Umbilical cord (tissue), 2 donors: ENCODE results near the gene TBC1D14. TPM values are rescaled to one million over a fixed set of nuclear protein-coding genes. Genes with fewer than 3 reads are reported as not detected.
"Not testable (repeated sequence)": the region's sequence is repeated elsewhere in the genome, so short reads cannot be mapped to it uniquely, and the experiment has no call there.

ENCODE experiments used
- DNase-seq: peaks from one replicate; pipeline ENCODE4 v3.0.0-alpha.2; 2015; ENCODE audit warnings: low spot score
- total RNA-seq: library from RNA; depleted of rRNA; stranded (reverse); fragments of >200 nt; gene quantifications from one replicate; pipeline ENCODE4 v1.2.3, GENCODE V29; 2014; ENCODE audit warnings: low replicate concordance; ENCODE audit not compliant: insufficient read depth

The TBC1D14 gene
- total RNA-seq, 1 donor from 2014 or later = 35.6 TPM

DNA sequence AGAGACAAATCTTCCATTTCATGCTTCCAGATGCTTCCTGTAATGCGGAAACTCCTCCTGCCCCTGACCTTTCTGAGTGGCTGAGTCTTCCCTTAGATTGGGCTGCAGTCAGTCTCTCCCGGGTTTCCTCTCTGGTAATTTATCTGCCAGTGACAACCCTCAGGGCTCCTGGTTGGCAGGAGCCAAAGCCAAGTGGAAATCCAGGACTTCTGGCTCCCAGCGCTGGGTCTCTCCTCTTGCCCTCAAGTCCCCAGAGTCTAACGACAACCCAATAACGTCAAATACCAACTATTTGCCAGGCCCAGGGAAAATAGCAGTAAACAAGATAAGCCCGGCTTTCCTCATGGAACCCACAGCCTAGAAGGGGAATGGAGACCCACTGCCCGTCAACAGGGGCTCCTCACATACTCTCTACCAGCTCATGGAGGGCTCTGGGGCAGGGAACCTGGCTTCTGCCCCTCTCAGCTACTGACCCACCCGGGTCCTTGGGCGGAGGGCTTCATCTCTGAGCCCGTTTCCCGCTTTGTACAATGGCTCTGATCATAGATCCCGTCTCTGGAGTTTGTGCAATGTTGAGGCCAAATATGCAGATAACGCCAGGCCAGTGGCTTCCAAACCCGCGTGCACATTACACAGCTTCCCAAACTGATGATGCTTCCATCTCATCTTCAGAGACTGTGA is 1.1 kb upstream of the TBC1D14 start:
- DNase-seq = no peak

DNA sequence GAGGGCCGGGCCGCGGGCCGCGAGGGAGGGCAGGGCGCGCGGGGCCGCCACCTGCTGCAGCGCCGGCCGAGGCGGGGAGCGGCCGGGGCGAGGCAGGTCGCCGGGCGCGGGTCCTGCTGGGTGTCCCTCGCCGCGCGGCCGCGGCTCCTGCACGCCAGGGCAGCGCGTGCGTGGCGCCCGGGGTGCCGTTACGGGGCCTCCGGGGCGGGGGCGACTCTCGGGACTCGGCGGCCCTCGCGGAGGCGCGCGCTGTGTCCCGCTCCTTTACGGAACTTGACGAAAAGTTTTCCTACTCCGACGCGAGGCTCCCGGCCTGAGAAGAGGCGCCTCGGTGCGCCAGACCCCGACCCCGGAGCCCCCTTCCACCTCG is 329 bp downstream of the TBC1D14 start:
- no peak for DNase-seq

DNA sequence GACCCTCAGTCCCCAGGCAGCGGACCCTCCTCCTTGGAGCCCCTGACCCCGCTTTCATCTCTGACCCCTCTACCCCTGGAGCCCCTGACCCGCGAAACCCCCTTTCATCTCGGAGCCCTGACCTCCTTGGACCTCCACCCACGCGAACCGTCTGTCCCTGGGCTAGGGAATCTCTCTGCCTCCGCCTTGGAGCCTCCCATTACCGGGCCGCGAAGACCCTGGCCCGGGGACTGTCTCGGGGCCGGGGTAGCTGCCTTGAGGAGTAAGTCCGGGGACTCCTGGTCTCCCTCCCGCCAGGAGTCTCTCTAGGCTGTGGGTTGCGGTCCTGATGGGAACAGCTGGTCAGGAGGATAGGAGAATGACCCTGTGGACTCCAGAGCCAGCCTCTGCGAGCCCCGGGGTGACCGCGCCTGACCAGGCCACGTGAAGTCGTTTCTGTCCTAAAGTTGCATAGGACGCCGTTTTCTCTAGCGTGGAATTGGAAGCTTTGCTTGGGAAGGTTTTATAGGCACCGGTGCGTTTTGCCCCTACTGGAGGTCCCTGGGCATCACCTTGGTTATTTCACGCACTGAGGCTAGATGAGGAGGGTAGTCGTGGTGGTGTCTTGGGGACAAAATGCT is 824 bp downstream of the TBC1D14 start:
- no peak for DNase-seq

DNA sequence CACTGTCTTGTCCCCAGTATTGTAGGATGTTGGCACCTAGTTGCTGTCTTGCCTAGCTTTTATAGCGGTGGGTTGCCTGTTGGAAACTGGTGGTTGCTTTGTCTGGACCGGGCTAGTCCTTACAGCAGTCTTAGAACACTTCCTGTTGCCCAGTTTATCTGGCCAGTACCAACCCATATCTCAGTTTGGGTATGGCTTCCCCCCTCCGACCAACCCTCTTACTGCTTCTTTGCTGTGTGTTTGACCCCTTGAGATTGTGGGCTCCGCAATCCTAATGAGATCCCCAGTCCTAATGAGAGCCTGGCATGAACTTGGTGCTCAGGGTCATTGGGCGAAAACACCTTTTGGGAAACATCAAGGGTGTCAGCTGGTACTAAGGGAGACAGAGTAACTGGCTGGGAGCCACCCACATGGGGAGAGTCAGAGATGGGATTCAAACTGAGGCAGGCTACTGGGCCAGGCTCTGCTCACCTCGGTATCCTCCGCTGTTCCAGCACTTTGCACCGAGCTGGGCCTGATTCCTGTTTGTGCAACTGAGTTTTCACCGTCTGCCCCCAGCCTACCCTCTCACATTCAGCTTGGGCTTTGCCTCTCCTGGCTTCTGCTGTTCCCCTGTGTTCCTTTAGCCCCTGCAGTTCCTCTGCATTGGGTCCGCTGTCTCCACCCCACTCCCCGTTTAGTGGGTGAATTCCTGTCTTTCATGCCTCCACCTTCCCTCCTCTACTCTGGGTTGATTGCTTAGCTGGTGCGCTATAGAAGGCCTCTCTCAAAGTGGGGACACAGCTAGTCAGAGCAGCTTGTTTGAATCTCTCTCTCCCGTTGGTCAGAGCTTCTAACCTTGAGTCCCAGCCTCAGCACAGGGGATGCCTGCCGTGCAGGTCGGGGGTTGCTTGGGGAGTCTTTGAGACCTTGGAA is 1.6 kb downstream of the TBC1D14 start:
- DNase-seq = no peak

DNA sequence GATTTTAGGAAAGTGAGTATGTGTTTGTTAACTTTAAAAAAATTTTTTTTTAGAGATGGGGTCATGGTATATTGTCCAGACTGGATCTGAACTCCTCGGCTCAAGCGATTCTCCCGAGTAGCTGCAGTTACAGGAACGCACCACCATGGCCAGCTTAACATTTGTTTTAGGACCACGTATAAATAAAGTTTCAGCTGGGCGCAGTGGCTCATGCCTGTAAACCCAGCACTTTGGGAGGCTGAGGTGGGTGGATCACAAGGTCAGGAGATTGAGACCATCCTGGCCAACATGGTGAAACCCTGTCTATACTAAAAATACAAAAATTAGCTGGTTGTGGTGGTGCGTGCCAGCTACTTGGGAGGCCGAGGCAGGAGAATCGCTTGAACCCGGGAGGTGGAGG is 2.3 kb downstream of the TBC1D14 start:
- DNase-seq = not testable (repeated sequence)

DNA sequence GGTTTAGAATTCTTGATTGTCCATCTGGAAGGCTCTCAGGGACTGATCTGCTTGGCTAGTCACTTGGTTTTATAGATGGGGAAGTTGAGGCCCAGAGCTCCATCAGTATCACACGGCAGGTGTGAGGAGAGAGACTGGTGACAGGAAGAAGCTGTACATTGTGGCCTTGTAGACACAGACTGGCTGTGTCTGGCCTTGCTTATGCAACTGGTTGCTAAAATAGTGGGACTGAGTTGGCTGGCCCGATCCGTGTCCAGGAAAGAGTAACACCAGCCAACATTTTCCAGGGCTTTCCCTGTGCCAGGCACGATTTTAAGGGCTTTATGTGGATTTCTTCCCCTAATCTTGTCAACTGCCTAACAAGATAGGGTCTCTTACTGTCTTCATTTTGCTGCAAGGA is 2.8 kb downstream of the TBC1D14 start:
- peak; percentile 82 for DNase-seq

DNA sequence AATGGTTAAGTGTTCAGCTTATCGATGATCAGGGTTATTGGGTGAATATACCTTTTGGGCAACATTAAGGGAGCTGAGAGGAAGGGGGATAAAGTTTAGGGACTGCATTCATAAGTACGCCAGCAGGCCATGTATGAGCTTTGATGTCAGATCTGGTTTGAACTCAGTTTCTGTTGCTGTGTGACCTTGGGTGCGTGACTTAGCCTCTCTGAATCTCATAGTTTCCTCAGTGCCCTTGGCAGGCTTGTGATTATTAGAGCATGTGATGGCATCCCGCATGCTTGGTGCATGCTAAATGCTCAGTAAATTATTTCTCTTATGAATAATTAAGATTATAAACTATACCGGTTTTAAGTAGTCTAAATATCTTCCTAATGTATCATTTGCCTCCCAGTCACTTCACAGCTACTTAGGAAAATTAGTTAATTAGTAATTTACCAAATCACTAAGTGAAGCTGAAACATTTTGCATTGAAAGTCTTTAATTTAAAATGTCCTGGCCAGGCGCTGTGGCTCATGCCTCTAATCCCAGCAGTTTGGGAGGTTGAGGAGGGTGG is 3.8 kb downstream of the TBC1D14 start:
- no peak for DNase-seq

DNA sequence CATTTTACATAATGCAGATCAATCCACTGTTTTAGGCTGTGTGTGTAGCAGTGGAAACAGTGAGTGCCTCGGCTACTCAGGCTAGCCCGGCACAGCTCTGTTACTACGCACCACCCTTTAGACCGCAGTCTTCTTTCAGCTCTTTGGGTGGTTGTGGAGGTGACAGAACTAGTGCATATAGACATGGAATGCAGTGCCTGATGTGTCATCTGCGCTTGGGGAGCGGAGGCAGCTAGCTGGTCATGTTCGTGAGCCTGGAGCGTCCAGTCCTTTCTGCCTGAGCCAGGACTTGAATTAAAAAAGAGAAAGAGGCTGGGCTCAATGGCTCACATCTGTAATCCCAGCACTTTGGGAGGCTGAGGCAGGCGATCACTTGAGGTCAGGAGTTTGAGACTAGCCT is 4.8 kb downstream of the TBC1D14 start:
- DNase-seq = no peak

DNA sequence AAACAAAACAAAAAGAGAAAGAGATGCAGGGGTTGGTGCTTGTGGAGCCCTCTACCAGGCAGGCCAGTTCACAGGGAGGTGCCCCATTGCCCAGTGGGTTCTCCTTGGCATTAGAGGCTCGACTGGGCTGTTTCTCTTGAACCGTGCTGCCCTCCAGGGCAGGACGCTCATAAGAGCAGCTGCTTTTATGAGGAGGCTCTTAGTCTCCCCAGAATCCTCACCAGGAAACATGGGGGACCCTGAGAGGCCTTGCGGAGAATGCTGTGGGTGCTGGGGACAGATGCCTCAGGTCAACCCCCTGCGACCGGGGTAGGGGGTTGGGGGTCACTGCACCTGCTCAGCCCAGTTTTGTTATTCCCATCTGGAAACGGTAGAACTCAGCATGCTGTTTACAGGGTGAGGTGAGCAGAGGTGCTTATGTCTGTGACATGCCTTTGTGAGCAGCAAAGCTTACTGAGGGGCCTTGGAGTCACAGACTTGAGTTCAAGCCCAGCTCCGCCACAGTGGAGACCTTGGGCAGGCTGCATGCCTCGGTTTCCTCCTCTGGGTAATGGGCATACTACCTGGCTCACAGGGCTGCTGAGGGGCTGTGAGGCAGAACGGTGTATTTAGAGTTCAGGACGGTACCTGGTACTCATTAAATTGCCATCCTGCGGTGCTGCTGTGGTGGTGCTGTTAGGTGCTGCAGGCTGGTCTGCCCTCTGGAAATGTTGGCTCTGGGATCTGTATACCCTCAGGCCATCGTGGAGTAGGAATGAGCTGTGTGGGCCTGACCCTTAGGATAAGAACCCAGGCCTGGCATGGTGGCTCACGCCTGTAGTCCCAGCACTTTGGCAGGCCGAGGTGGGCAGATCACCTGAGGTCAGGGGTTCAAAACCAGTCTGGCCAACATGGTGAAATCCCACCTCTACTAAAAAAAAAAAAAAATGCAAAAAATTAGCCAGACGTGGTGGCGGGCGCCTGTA is 5.7 kb downstream of the TBC1D14 start:
- no peak for DNase-seq

DNA sequence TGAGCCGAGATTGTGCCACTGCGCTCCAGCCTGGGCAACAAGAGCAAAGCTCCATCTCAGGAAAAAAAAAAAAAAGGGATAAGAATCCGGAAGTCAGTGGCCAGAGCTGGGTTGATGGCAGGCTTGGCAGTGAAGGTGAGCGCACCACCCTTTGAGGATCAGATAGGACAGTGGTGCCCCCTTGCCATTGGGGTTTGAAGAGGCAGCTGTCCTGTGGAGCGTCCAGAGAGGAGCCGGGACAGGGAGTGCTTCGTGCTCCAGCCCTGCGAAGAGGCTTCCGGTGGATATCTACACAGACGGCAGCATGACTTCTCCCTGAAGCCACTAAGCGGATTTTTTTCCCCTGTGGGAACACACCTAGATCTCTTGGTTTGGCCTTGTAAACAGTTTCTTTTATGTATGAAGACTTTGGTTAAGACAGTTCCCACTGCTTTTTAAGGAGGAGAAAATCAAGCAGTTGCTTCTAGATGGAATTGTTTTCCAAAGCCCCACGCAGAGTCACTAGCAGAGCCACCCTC is 6.5 kb downstream of the TBC1D14 start:
- no peak for DNase-seq

DNA sequence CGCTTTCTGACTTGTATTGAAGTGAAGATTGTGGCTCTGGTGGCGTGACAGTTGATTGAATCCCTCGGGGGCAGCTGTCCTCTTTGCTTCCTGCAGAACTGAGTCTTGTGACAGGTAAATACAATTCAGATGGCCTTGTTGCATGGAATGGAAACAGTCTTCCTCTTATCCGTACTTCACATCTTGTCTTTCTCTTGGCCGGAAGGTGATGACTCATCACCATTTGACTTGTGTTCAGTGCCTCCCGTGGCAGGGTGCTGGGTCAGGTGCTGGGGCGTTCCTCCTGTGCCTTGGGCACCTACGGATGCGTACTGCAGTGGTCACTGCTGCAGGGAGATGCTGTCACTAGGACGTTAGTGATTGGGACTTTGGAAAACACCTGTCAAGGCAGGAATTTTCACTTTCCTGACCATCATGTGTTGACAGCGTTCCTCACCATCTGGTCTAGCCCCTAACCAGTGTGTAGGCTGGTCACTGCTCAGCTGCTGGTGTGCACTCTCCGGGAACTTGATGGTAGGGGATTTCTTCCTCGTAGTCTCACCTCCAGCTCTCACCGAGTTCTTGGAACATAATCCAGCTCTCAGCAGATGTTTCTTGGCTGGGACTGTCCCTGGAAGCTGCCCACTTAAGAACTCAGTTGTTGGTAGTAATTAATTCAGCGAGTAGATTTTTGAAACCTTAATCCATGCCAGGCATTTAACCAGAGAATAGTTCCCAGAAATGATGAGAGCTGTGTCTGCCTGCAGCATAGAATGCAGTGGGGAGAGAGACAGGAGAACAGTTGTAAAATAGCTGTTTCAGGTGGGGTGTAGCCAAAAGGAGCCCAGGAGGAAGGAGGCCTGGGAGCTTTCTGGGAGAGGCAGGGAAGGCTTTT is 7.2 kb downstream of the TBC1D14 start:
- DNase-seq = no peak

DNA sequence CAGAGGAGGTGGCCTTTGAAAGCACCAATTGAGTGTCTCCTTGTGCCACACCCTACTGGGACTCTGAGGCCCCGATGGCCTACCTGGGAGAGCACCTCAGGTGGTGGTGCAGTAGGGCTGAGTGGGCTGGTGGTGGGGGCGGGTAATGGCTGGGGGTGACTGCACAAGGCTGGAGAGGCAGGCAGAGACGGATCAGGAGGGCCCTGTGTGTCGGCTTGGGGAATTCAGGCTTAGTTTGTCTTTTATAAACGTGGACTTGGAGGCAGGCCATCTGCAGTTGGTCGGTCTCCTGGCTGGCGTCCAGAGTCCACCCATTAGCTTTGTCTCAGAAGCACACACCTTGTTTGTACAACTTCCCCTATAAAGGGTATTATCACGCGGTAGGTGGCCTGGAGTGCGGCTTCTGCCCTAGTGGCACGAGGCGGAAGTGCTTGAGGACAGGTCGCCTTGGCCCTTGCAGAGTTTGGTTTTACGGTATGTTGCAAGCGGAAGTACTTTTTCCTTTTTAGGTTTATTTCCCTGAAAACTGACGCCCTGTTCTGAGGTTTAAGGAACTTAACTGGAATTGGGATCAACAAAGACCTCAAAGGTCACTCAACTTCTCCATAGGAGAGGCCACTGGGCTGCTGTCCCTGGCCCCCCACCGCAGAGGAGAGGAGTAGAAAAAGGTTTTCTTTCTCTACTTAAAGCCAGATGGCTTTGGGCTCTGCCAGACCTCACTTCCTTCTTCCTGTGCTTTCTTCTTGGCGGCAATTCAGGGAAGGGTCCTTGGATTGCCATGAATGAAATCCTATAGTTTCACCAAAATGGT is 8.0 kb downstream of the TBC1D14 start:
- DNase-seq = peak; percentile 54

DNA sequence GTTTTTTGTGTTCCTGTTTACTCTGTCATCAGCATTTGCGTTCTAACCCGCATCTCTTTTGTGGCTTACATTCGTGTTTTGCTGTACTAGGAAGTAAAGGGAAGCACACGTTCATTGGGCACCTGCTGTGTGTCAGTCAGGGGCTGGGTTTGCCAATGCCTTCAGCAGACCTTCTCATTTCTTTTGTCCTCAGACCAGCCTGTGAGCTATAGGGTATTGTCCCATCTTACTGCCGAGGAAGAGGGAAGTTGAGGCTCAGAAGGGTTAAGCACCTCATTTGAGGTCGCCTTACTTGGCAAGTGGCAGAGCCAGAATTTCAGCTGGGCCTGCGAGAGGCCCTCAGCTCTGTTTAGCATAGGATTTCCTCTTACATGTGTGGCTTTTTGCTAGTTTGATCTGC is 8.7 kb downstream of the TBC1D14 start:
- DNase-seq = no peak

DNA sequence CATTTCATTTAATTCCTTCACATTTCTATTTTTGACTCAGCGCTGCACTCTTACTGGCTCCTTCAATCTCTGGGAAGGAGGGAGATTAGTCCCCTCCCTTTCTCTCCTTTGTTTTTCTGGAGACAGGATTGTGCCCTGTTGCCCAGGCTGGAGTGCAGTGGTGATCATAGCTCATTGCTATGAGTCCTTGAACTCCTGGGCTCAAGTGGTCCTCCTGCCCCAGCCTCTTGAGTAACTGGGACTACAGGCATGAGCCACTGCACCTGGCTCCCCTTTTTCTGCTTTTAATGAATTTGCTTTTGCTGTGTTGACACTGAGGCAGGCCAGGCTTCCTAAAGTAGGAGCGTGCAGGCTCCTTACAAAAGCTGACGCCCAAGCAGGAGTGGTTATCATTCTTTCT is 10.5 kb downstream of the TBC1D14 start:
- DNase-seq = no peak

DNA sequence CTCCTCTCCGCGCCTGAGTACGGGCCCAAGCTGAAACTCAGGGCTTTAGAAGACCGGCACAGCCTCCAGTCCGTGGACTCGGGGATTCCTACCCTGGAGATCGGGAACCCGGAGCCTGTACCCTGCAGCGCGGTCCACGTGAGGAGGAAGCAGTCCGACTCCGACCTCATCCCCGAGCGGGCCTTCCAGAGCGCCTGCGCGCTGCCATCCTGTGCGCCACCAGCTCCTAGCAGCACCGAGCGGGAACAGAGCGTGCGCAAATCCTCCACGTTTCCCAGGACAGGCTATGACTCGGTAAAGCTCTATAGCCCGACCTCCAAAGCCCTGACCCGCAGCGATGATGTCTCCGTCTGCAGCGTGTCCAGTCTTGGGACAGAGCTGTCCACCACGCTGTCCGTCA is 13.9 kb downstream of the TBC1D14 start:
- no peak for DNase-seq

DNA sequence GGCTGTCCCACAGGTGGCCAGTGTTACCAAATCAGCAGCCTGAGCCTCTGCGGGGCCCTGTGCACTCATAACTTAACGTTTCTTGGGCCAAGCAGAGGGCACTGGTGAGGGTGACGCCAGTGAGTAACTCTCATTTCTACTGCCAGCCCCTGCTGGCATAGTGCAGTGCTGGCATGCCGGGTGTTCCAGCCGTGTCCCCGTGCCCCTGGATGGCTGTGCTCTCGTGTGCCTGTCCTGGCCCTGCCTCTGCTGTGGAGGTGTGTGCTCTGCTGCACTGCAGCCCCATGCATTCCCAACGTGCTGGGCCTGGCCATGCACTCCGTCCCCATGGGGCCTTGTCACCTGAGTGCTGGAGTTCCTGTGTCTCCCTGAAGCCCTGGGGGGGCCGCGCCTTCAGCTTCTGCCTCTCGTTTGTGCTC is 14.7 kb downstream of the TBC1D14 start:
- DNase-seq = no peak

DNA sequence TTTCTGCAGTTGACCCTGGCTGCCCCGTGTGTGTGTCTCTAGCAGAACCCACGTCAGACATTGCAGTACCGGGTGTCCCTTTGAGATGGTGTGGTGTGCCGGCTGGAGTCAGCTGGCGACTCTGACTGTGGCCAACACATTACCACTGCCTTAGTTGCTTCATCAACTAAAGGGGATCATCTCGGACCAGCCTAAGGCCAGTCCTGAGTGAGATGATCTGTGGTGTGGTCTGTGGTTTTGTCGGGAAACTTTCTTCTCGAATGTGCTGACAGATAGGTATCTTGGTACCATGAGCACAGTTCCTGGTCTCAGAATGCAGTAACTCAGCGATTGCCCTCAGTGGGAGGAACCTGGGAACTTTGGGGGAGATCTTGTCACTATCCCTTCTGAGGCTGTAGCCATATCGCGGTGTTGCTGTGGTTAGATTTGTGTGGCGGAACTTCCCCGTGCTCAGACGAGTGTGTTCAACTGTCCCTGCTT is 15.8 kb downstream of the TBC1D14 start:
- no peak for DNase-seq

DNA sequence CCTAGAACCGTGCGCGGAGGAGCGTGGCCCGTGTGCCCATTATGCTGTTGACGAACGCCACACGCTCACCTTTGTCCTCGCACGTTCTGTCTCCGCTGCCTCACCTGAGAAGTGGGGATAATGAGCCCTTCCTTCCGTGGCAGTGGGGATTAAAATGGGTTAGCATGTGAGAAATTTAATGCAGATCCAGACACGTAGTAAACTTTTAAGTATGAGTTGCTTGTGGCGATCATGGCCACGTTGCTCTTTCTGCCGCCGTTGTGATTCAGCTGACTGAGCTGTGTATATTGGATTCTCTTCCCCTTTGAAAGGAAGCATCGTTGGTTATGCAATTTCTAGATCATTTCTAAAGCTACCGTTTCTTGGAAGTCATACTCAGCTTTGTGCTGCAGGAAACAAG is 16.5 kb downstream of the TBC1D14 start:
- DNase-seq = no peak
